Panc1 (cell line): ENCODE results near the gene PPP1R14B. TPM values are rescaled to one million over a fixed set of nuclear protein-coding genes. Genes with fewer than 3 reads are reported as not detected.

Source experiments
- ATAC-seq: fragments of 200-7000 bp; cut with Tn5 transposase; 2 replicates; pipeline ENCODE4 v1.9.1; 2020; ENCODE audit warnings: mild to moderate bottlenecking, moderate library complexity
- BruUV-seq: library from RNA; stranded (reverse); fragments of 400-500 nt; replicated peaks from 2 replicates; lab custom pipeline; 2021; lab: Mats Ljungman, UMichigan
- CTCF ChIA-PET: fragments of 300-600 bp; sonication (Branson Sonifier 250); formaldehyde crosslinking; loops from one replicate; lab custom pipeline; 2022; ENCODE audit warnings: antibody characterized with exemption; lab: Charles Lee
- POLR2A ChIA-PET: fragments of 300-600 bp; sonication (Branson Sonifier 250); formaldehyde crosslinking; loops from one replicate; lab custom pipeline; 2022; ENCODE audit warnings: antibody characterized with exemption; lab: Charles Lee
- DNase-seq: peaks from one replicate; pipeline ENCODE4 v3.0.0-alpha.2; 2010; ENCODE audit warnings: low read depth, low spot score
- H3K27ac ChIP-seq: 2 replicates; pipeline ENCODE4 v1.5.1; 2011; ENCODE audit warnings: mild to moderate bottlenecking, low read length, inconsistent platforms
- H3K27me3 ChIP-seq: fragments of 200-500 bp; sonication (Bioruptor generic); 2 replicates; pipeline ENCODE4 v1.6.0; 2014; ENCODE audit warnings: low read length, inconsistent platforms; ENCODE audit not compliant: control insufficient read depth, insufficient read depth
- H3K36me3 ChIP-seq: fragments of 200-500 bp; sonication (Bioruptor generic); 2 replicates; pipeline ENCODE4 v1.5.1; 2014; ENCODE audit warnings: inconsistent platforms, mild to moderate bottlenecking, low read length, moderate library complexity; ENCODE audit not compliant: control insufficient read depth, insufficient read depth
- H3K4me1 ChIP-seq: 2 replicates; pipeline ENCODE4 v1.5.1; 2011; ENCODE audit warnings: inconsistent platforms, mild to moderate bottlenecking, low read length, moderate library complexity; ENCODE audit not compliant: control insufficient read depth, insufficient read depth
- H3K4me3 ChIP-seq, 2 experiments: 2 replicates each; pipeline ENCODE4 v1.5.1; 2011 to 2012; ENCODE audit warnings: low read depth in 2 of 2, low read length in 2 of 2, mild to moderate bottlenecking in 2 of 2, inconsistent platforms in 1 of 2, moderate library complexity in 1 of 2
- H3K9me3 ChIP-seq: fragments of 200-500 bp; sonication (Bioruptor generic); 2 replicates; pipeline ENCODE4 v1.5.1; 2014; ENCODE audit warnings: low read depth, mild to moderate bottlenecking, inconsistent platforms, low read length, moderate library complexity; ENCODE audit not compliant: control insufficient read depth, insufficient read depth
- POLR2AphosphoS5 ChIP-seq: IDR thresholded peaks from 2 replicates; pipeline ENCODE4 v1.6.1; 2012; ENCODE audit warnings: mild to moderate bottlenecking, low read depth, low read length, moderate library complexity
- SIN3A ChIP-seq: IDR thresholded peaks from 2 replicates; pipeline ENCODE4 v1.6.1; 2012; ENCODE audit warnings: low read depth, mild to moderate bottlenecking, low read length, moderate library complexity, borderline replicate concordance; ENCODE audit not compliant: insufficient read depth
- in situ Hi-C: cut with HindIII; loops from 2 replicates; pipeline ENCODE4 v1.10.0; 2016; ENCODE audit warnings: low sequenced_read_pairs, low pct_unique_long_range_greater_than_20kb
- intact Hi-C: fragments of 100-400 bp; cut with micrococcal nuclease; formaldehyde crosslinking; loops from one replicate; pipeline ENCODE4 v1.10.0; 2022; ENCODE audit not compliant: unreplicated experiment
- total RNA-seq: library from RNA; stranded (reverse); gene quantifications from one replicate; pipeline ENCODE4 v1.2.1, GENCODE V29; 2021; ENCODE audit not compliant: unreplicated experiment
- TF ChIP-seq, protein P1 (sequence below), 2 experiments: IDR thresholded peaks; 2 replicates each; pipeline ENCODE4 v1.6.1; 2011 to 2012; ENCODE audit warnings: low read depth in 2 of 2, control low read depth in 1 of 2, low read length in 1 of 2, mild to moderate bottlenecking in 1 of 2, moderate library complexity in 1 of 2; ENCODE audit not compliant: insufficient read depth in 1 of 2

PPP1R14B gene
- total RNA-seq, 1 experiment from 2014 or later: 261 TPM

DNA sequence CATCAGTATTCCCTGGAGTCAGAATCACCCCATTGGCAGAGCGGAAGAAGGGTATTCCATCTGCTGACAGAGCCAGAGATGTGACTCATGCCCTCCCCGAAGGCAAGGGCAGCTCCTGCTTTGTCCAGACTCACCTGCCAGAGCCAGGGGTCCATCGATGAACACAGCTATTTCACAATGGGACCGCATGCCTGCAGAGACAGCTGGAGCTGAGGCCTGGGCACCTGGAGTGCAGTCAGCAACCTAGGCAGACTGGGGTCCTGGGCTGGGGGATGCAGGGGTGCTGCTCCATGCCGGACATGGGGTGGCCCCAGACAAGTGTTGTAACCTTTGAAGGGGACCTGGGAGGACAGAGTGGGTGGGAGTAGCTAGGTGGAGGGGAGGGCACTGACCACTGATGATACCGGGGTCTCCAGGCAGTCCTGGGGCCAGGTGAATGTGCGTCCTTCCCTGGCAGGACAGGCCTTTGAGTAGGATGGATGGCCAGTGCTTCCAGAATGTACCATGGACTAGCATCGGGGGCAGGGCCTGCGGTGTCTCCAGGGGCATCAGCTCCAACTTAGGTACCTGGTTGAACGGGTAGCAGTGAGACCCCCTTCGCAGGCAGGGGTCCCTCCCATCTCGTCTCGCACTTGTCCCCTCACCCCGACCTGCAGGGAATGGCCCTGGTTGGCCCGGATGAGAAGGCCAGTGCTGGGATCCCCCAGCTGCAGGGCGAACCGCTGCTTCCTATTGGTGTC lies 22.4 kb downstream of the PPP1R14B start:
- POLR2A ChIA-PET: no interaction called here

DNA sequence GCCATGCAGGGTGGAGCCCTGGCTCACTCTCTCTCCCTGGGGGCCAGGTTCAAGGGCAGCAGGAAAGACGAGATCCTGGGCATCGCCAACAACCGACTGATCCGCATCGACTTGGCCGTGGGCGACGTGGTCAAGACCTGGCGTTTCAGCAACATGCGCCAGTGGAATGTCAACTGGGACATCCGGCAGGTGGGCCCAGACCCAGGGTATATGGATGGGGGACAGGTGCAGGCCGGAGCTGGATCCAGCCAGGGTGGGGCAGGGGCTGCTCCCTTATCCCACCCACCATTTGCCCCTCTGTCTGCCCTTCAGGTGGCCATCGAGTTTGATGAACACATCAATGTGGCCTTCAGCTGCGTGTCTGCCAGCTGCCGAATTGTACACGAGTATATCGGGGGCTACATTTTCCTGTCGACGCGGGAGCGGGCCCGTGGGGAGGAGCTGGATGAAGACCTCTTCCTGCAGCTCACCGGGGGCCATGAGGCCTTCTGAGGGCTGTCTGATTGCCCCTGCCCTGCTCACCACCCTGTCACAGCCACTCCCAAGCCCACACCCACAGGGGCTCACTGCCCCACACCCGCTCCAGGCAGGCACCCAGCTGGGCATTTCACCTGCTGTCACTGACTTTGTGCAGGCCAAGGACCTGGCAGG lies 23.6 kb downstream of the PPP1R14B start:
- Histone ChIP-seq H3K27me3 (no peaks in the 10 kb centered on the region), H3K4me3 (no peak overlapping the region), H3K4me1 (peaks cover 5% of the 10 kb centered on the region), H3K27ac (no peak overlapping the region), H3K36me3 (peaks cover 2% of the 10 kb centered on the region), H3K9me3 (no peaks in the 10 kb centered on the region)
- ChIA-PET POLR2A (no interaction called here), CTCF (interaction anchor here (0.6 kb wide), 1 partner anchor 78 kb away, joined by 7 read pairs; no protein-coding TSS in a partner anchor)
- BruUV-seq: no TSS peak
- no peak for DNase-seq
- in situ Hi-C loops: no loop called here
- intact Hi-C loops: no loop called here
- ATAC-seq: no peak
- no peak for TF ChIP-seq POLR2AphosphoS5

More for the DNA sequence above, 22.4 kb downstream of the PPP1R14B start:
- DNase-seq (no peak), ATAC-seq (no peak)
- in situ Hi-C loops (no loop called here), intact Hi-C loops (no loop called here)
- H3K9me3 ChIP-seq: no peaks in the 10 kb centered on the region
- H3K27ac ChIP-seq: no peak overlapping the region; the same call in 1 of the 2 replicates
- BruUV-seq: no TSS peak
- no peaks in the 10 kb centered on the region for H3K27me3 ChIP-seq
- H3K4me1 ChIP-seq: peaks cover 11% of the 10 kb centered on the region
- H3K36me3 ChIP-seq: peaks cover 2% of the 10 kb centered on the region
- no peak overlapping the region for H3K4me3 ChIP-seq
- CTCF ChIA-PET: interaction anchor here (0.5 to 0.6 kb wide), 2 partner anchors 71 to 194 kb away, joined by 4 to 6 read pairs; no protein-coding TSS in a partner anchor
- TF ChIP-seq, protein P1, sequence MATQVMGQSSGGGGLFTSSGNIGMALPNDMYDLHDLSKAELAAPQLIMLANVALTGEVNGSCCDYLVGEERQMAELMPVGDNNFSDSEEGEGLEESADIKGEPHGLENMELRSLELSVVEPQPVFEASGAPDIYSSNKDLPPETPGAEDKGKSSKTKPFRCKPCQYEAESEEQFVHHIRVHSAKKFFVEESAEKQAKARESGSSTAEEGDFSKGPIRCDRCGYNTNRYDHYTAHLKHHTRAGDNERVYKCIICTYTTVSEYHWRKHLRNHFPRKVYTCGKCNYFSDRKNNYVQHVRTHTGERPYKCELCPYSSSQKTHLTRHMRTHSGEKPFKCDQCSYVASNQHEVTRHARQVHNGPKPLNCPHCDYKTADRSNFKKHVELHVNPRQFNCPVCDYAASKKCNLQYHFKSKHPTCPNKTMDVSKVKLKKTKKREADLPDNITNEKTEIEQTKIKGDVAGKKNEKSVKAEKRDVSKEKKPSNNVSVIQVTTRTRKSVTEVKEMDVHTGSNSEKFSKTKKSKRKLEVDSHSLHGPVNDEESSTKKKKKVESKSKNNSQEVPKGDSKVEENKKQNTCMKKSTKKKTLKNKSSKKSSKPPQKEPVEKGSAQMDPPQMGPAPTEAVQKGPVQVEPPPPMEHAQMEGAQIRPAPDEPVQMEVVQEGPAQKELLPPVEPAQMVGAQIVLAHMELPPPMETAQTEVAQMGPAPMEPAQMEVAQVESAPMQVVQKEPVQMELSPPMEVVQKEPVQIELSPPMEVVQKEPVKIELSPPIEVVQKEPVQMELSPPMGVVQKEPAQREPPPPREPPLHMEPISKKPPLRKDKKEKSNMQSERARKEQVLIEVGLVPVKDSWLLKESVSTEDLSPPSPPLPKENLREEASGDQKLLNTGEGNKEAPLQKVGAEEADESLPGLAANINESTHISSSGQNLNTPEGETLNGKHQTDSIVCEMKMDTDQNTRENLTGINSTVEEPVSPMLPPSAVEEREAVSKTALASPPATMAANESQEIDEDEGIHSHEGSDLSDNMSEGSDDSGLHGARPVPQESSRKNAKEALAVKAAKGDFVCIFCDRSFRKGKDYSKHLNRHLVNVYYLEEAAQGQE (IDR thresholded peaks at IDR 0.05; ENCODE audit: insufficient read depth in 1 of 2, low read depth in 2 of 2, low read length in 1 of 2): no peak
- TF ChIP-seq SIN3A: no peak
- TF ChIP-seq POLR2AphosphoS5: no peak

DNA sequence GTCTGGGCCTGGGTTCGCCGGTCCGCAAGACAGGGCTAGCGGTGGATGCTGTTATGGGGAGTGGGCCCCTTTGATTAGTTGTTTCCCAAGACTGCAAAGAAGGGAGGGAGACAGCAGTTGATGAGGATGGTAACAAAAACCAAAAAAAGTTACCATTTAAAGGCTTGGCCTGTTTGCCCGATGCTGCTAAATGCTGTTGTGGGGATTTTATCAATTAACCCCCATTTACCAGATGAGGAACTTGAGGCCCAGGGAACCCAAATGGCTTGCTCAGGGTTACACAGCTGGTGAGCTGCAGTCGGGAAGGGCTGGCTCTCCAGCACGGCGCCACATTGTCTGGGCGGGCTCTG lies 24.1 kb downstream of the PPP1R14B start:
- ChIA-PET CTCF (no interaction called here), POLR2A (no interaction called here)
- Histone ChIP-seq H3K4me3 (no peak overlapping the region), H3K27me3 (no peaks in the 10 kb centered on the region), H3K27ac (no peak overlapping the region), H3K4me1 (peaks cover 5% of the 10 kb centered on the region), H3K9me3 (no peaks in the 10 kb centered on the region), H3K36me3 (peaks cover 2% of the 10 kb centered on the region)
- TF ChIP-seq SIN3A: no peak
- BruUV-seq: no TSS peak
- ATAC-seq (no peak), DNase-seq (no peak)
- in situ Hi-C loops: no loop called here
- intact Hi-C loops: no loop called here
